CD14-positive monocyte (primary cell): ENCODE results near the gene UBE2I. TPM values are rescaled to one million over a fixed set of nuclear protein-coding genes. Genes with fewer than 3 reads are reported as not detected.

Experiments used
- DNase-seq, 3 donors: peaks; one replicate each; pipeline ENCODE4 v3.0.0-alpha.2; 2011 to 2022
- H2AFZ ChIP-seq: 2 replicates; pipeline ENCODE4 v1.6.0; 2012; ENCODE audit warnings: mild to moderate bottlenecking, low read depth, low read length, inconsistent platforms; ENCODE audit not compliant: insufficient read depth, poor library complexity, severe bottlenecking
- H3K27ac ChIP-seq, 2 donors: 1 replicate in 1 of 2; 2 replicates in 1 of 2; pipeline ENCODE4 v1.5.1; 2012 to 2013; ENCODE audit warnings: low read length in 2 of 2, control low read depth in 1 of 2, inconsistent platforms in 1 of 2, low read depth in 1 of 2, mild to moderate bottlenecking in 1 of 2
- H3K27me3 ChIP-seq, 2 donors: one replicate each; pipeline versions ENCODE4 v1.6.0 to v1.6.1; 2011 to 2013; ENCODE audit warnings: low read length in 2 of 2; ENCODE audit not compliant: control insufficient read depth in 2 of 2, insufficient read depth in 2 of 2
- H3K36me3 ChIP-seq, 2 donors: replicated peaks in 1 of 2; 1 replicate in 1 of 2; 2 replicates in 1 of 2; pipeline versions ENCODE4 v1.5.1 to v1.6.1; 2012 to 2013; ENCODE audit warnings: low read length in 2 of 2, control low read depth in 1 of 2, inconsistent platforms in 1 of 2, mild to moderate bottlenecking in 1 of 2; ENCODE audit not compliant: insufficient read depth in 2 of 2, control insufficient read depth in 1 of 2
- H3K4me1 ChIP-seq, 2 donors: 1 replicate in 1 of 2; 2 replicates in 1 of 2; pipeline versions ENCODE4 v1.5.1 to v1.6.1; 2012 to 2013; ENCODE audit warnings: low read length in 2 of 2, control low read depth in 1 of 2, inconsistent platforms in 1 of 2, mild to moderate bottlenecking in 1 of 2, moderate library complexity in 1 of 2; ENCODE audit not compliant: insufficient read depth in 2 of 2, control insufficient read depth in 1 of 2
- H3K4me2 ChIP-seq: replicated peaks from 2 replicates; pipeline ENCODE3; 2012; ENCODE audit warnings: low read length, moderate library complexity, mild to moderate bottlenecking; ENCODE audit not compliant: poor library complexity, severe bottlenecking; ENCODE audit errors: extremely low read depth
- H3K4me3 ChIP-seq, 3 experiments: fragments of 200-600 bp in 1 of 3; sonication (generic) in 1 of 3; replicated peaks in 1 of 3; 1 replicate in 2 of 3; 2 replicates in 1 of 3; pipeline ENCODE4 v1.5.1; 2011 to 2013; ENCODE audit warnings: low read length in 3 of 3, mild to moderate bottlenecking in 3 of 3, control low read depth in 2 of 3, low read depth in 2 of 3, inconsistent platforms in 1 of 3, moderate library complexity in 1 of 3
- H3K79me2 ChIP-seq: 2 replicates; pipeline ENCODE4 v1.6.0; 2012; ENCODE audit warnings: mild to moderate bottlenecking, control low read depth, inconsistent platforms, low read length, moderate library complexity; ENCODE audit not compliant: insufficient read depth
- H3K9ac ChIP-seq: 2 replicates; pipeline ENCODE4 v1.6.0; 2017; ENCODE audit warnings: low read length, mild to moderate bottlenecking; ENCODE audit not compliant: insufficient read depth, poor library complexity, severe bottlenecking
- H3K9me3 ChIP-seq, 2 donors: replicated peaks in 1 of 2; 1 replicate in 1 of 2; 2 replicates in 1 of 2; pipeline versions ENCODE4 v1.5.1 to v1.6.1; 2012 to 2013; ENCODE audit warnings: low read length in 2 of 2, control low read depth in 1 of 2; ENCODE audit not compliant: control insufficient read depth in 1 of 2, insufficient read depth in 1 of 2
- H4K20me1 ChIP-seq: 2 replicates; pipeline ENCODE4 v1.6.0; 2012; ENCODE audit warnings: mild to moderate bottlenecking, low read length, control low read depth, moderate library complexity; ENCODE audit not compliant: insufficient read depth
- H3K27ac Mint-ChIP-seq, 7 donors: one replicate each; pipeline ENCODE4 v1.8.0; 2020; ENCODE audit warnings: mild to moderate bottlenecking in 7 of 7, mixed read lengths in 7 of 7, moderate library complexity in 6 of 7, inconsistent platforms in 2 of 7
- H3K27me3 Mint-ChIP-seq, 3 donors: one replicate each; pipeline ENCODE4 v1.8.0; 2021 to 2022; ENCODE audit warnings: low read depth in 3 of 3, mild to moderate bottlenecking in 3 of 3, mixed read lengths in 3 of 3, moderate library complexity in 3 of 3, inconsistent platforms in 1 of 3
- H3K36me3 Mint-ChIP-seq, 2 donors: one replicate each; pipeline ENCODE4 v1.8.0; 2020; ENCODE audit warnings: mixed read lengths in 2 of 2, inconsistent platforms in 1 of 2, mild to moderate bottlenecking in 1 of 2
- H3K4me1 Mint-ChIP-seq: one replicate; pipeline ENCODE4 v1.8.0; 2020; ENCODE audit warnings: mild to moderate bottlenecking, mixed read lengths
- H3K4me3 Mint-ChIP-seq, 2 donors: one replicate each; pipeline ENCODE4 v1.8.0; 2020; ENCODE audit warnings: mild to moderate bottlenecking in 2 of 2, mixed read lengths in 2 of 2, moderate library complexity in 1 of 2
- H3K9me3 Mint-ChIP-seq, 7 donors: one replicate each; pipeline ENCODE4 v1.8.0; 2020 to 2022; ENCODE audit warnings: mixed read lengths in 7 of 7, mild to moderate bottlenecking in 6 of 7, moderate library complexity in 6 of 7, inconsistent platforms in 2 of 7
- WGBS: methylation state at CpG from one replicate; pipeline ENCODE4 v1.1.5; 2013; ENCODE audit warnings: missing lambda C conversion rate; ENCODE audit not compliant: insufficient coverage; 5-methylcytosine and 5-hydroxymethylcytosine counted together
- intact Hi-C, 2 donors: fragments of 100-400 bp; cut with micrococcal nuclease; formaldehyde crosslinking; loops; one replicate each; pipeline versions ENCODE4 v1.15.0 to v1.15.1; 2023
- polyA plus RNA-seq, 3 donors: library from polyadenylated mRNA; depleted of rRNA in 1 of 3; unstranded in 2 of 3; stranded (reverse) in 1 of 3; fragments of 300-500 nt in 2 of 3; fragments of >200 nt in 1 of 3; fragmentation: Illumina TruSeq in 2 of 3; gene quantifications; 1 replicate in 2 of 3; 2 replicates in 1 of 3; pipeline ENCODE4 v1.2.3, GENCODE V29; 2012 to 2021
- TF ChIP-seq, protein P1 (sequence below): fragments of 200-600 bp; IDR thresholded peaks from one replicate; pipeline ENCODE4 v1.8.0; 2022; ENCODE audit warnings: antibody characterized with exemption, mild to moderate bottlenecking

The UBE2I gene
- polyA plus RNA-seq, 3 donors, result 76.8 to 112 (median 88.8) TPM

DNA sequence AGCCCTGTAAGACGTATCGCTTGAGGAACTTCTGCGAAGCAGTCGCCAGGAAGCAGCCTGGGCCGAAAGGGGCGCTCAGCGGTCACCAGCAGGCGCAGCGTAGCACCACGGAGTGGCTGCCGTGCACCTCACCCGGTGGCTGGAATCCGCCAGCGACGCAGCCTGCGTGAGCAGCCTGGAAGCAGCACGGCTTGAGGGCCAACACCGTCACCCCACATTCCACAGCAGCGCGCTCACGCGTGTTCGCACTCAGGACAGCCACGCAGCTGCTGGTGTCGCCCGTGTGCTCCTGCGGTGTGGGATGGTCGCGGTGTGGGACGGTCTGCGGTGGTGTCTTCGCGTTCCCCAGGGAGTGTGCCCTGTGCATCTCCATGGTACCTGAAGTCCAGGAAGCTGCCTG, 9.6 kb downstream of the UBE2I start:
- peaks cover 92% of the 10 kb centered on the region in 2 donors for H3K36me3 ChIP-seq
- Mint-ChIP-seq H3K4me1 (no peaks in the 10 kb centered on the region), H3K27ac (no peak overlapping the region), H3K27me3 (no peaks in the 10 kb centered on the region), H3K36me3 (peaks cover 73 to 97% of the 10 kb centered on the region in 2 donors), H3K9me3 (no peaks in the 10 kb centered on the region), H3K4me3 (no peak overlapping the region)
- no peak overlapping the region for H2AFZ ChIP-seq
- intact Hi-C loops, result no loop called here
- peaks cover 99% of the 10 kb centered on the region for H4K20me1 ChIP-seq
- H3K27me3 ChIP-seq, result no peaks in the 10 kb centered on the region
- no peak overlapping the region for H3K4me2 ChIP-seq
- H3K4me1 ChIP-seq, result no peaks in the 10 kb centered on the region
- no peak overlapping the region for H3K9ac ChIP-seq
- DNase-seq, result no peak
- TF ChIP-seq, protein P1, sequence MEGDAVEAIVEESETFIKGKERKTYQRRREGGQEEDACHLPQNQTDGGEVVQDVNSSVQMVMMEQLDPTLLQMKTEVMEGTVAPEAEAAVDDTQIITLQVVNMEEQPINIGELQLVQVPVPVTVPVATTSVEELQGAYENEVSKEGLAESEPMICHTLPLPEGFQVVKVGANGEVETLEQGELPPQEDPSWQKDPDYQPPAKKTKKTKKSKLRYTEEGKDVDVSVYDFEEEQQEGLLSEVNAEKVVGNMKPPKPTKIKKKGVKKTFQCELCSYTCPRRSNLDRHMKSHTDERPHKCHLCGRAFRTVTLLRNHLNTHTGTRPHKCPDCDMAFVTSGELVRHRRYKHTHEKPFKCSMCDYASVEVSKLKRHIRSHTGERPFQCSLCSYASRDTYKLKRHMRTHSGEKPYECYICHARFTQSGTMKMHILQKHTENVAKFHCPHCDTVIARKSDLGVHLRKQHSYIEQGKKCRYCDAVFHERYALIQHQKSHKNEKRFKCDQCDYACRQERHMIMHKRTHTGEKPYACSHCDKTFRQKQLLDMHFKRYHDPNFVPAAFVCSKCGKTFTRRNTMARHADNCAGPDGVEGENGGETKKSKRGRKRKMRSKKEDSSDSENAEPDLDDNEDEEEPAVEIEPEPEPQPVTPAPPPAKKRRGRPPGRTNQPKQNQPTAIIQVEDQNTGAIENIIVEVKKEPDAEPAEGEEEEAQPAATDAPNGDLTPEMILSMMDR, result no peak
- H3K79me2 ChIP-seq, result peaks cover 54% of the 10 kb centered on the region
- no peak overlapping the region for H3K27ac ChIP-seq
- H3K9me3 ChIP-seq, result no peaks in the 10 kb centered on the region
- 95% methylated on average over 33 of the region's 33 CpGs for WGBS
- H3K4me3 ChIP-seq, result no peak overlapping the region

DNA sequence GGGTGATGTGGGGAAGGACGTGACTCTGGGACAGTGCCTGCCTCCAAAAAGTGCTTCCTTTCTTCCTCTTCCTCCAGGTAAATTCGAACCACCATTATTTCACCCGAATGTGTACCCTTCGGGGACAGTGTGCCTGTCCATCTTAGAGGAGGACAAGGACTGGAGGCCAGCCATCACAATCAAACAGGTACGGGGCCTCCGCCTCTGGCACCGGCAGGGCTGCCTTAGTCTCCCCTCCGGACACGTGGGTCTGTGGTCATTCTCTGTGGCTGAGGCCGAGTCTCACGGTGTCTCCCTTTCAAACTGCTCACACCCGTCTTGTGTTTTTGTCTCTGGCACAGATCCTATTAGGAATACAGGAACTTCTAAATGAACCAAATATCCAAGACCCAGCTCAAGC, 10.7 kb downstream of the UBE2I start:
- intact Hi-C loops, result no loop called here
- H2AFZ ChIP-seq, result no peak overlapping the region
- H3K4me1 ChIP-seq, result no peaks in the 10 kb centered on the region
- no peaks in the 10 kb centered on the region for H3K9me3 ChIP-seq
- H3K79me2 ChIP-seq, result peaks cover 43% of the 10 kb centered on the region
- H3K4me3 Mint-ChIP-seq, result no peak overlapping the region
- no peaks in the 10 kb centered on the region for H3K9me3 Mint-ChIP-seq
- DNase-seq, result no peak
- H3K4me2 ChIP-seq, result no peak overlapping the region
- TF ChIP-seq, protein P1, result no peak
- peaks cover 74 to 97% of the 10 kb centered on the region in 2 donors for H3K36me3 Mint-ChIP-seq
- peak overlapping the region in 2 of 7 donors; percentile 43 to 83 for H3K27ac Mint-ChIP-seq
- H3K36me3 ChIP-seq, result peaks cover 91% of the 10 kb centered on the region in 2 donors
- H4K20me1 ChIP-seq, result peaks cover 98% of the 10 kb centered on the region
- H3K4me3 ChIP-seq, result no peak overlapping the region
- WGBS, result 90% methylated on average over 11 of the region's 12 CpGs
- no peaks in the 10 kb centered on the region for H3K4me1 Mint-ChIP-seq
- H3K27me3 Mint-ChIP-seq, result no peaks in the 10 kb centered on the region
- no peak overlapping the region for H3K9ac ChIP-seq
- no peaks in the 10 kb centered on the region for H3K27me3 ChIP-seq
- H3K27ac ChIP-seq, result no peak overlapping the region
